GM19397 (cell line): ENCODE results near the gene CCDC158.
"Not testable (repeated sequence)": the region's sequence is repeated elsewhere in the genome, so short reads cannot be mapped to it uniquely, and the experiment has no call there.

Source experiments
- ATAC-seq: cut with Tn5 transposase; IDR thresholded peaks from one replicate; pipeline ENCODE4 v1.9.1; 2021; ENCODE audit warnings: mild to moderate bottlenecking, moderate library complexity; ENCODE audit not compliant: unreplicated experiment

The CCDC158 gene

DNA sequence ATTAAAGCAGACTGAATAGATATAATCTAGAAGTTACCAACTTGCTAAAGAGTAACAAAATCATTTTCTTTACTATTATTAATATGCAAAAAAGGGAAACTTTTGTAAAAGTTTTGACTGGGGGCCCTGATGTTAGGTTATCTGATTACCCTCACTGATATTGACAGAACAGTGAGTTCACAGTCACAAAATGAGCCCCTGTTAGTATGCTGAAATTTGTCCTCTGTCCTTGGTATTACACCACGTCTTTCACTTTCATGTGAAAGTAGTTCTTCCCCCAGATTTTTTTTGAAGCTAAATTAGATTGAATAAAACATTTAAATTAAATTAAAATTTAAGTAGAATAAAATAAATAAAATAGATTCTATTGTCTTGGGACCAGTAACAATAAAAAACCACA is 108.5 kb downstream of the CCDC158 start:
- ATAC-seq, result no peak

DNA sequence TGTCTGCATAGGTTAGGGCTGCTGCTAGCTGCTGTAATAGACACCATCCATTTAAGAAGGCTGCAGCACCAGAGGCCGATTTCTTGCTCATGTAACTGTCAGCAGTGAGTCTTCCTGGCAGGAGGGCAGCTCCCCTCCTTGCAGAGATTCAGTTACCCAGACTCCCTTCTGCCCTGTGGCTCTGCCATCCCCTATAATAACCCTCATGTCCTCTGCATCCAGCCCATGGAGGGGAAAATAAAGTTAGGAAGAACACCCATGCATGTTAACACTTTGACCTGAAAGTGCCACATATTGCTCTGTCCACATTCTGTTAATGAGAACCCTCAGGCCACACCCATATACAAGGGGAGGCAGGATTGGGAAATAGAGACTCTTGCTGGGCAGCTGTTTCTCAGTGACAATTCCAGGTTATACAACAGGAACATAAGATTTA is 109.0 kb downstream of the CCDC158 start:
- no peak for ATAC-seq

DNA sequence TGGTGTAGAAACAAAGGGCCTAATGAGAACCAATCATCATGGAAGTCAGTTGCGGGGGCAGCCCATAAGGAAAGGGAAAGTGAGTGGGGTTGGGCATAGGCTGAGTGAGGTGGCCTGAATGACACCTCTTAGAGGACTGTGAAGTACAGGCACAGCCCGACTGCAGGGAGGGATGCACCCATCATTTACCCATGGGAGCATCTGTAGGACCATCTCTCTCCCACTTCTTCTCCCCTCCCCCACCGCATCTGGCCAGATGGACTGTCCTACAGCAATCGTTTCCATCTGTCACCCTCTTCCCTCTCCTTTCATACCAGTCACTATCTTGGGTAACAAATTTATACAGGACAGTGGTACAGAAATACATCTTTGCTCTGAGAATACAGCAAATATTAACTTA is 110.3 kb downstream of the CCDC158 start:
- ATAC-seq, result no peak

DNA sequence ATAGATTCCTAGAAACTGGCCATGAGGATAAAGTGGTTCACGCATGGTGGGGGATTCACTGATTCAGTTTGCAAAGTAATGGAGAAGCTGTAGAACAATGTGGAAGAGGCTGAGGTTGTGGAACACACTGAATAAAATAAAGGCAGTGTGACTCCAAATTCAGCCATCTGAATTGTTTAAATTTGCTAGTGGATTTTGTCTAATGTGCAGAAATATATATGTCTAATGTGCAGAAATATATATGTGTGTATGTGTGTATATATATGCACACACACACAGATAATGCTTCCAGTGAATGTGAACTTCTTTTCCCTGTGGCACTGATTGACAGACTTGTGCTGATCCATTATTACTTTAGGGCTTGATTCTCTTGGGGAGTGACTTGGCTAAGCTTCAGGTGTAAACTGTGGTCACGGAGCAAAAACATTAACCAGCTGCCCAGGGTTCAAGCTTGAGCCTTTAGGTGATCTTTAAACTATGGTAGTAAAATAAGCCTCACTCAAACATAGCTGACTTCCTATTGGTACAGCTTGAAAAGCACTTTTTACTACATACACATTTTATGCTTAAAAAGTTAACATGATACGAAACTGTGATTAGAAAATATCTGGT is 110.9 kb downstream of the CCDC158 start:
- no peak for ATAC-seq

DNA sequence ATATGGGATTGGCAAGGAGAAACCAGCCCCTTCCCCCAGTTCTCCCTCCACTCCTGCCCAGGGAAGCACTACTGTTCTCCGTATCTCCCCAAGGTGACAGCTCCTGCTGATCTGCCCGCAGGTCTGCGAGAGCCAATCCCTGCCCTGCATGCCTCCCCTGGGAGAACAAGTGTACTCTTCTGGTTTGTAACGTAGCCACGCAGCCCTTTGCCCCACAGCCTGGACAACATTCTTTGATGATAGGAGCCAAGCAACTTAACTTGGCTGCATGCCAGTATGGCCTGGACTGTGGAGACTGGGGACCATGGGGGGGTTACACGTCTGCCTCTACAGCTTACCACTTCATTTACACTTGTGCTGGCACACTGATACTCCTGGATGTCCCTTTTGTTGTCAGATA is 112.4 kb downstream of the CCDC158 start:
- ATAC-seq, result no peak

DNA sequence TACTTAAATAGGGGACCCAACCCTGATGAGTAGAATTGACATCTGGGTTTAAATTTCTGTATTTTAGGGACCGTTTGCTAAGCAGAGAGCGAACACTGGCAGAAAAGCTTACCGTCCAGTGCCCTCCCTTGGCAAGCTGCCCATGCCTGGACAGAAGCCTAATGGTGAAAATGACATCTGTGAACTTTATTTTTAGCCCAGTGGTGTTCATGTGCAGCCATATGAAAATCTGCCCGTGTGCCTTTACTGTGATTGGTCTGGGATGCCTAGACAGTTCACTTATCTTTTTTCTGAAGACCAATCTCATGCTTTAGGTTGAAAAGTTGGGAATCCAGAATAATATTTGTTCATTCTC is 113.3 kb downstream of the CCDC158 start:
- ATAC-seq, result no peak

DNA sequence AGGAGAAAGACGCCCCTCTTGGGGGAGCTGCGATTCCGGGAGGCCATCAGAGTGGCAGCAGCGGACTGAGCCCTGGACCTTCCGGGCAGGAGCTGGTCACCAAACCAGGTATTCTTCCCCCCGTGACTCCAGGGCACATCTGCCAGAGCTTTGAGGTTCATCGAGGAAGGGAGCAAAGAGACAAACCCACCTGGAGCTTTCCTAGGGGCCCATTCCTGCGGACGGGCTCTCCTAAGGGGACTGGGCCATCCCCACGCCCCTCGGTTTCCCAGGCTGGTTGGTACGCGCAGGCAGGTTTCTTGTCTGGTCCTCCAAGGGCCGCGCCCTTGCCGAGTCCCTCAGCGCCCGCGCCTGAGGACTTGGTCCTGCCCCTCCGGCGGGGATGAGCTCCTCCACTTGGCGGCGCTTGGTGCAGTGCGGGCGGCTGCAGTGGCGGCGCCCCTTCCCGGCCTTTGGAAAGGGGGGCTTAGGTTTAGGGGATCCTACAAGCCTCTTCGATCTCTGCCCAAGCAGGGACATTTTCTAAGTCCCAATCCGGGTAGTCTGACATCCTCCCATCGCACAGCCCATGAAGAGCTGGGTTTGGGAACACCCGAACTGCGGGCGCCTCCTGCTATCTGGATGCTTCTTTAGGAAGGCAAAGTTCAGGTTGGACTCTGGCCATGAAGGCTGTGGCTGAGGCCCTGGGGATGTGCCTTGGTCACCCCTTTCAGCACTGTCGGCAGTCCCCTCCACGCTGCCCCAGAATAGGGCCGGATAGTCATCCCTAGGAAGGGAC is 113.9 kb downstream of the CCDC158 start:
- no peak for ATAC-seq

DNA sequence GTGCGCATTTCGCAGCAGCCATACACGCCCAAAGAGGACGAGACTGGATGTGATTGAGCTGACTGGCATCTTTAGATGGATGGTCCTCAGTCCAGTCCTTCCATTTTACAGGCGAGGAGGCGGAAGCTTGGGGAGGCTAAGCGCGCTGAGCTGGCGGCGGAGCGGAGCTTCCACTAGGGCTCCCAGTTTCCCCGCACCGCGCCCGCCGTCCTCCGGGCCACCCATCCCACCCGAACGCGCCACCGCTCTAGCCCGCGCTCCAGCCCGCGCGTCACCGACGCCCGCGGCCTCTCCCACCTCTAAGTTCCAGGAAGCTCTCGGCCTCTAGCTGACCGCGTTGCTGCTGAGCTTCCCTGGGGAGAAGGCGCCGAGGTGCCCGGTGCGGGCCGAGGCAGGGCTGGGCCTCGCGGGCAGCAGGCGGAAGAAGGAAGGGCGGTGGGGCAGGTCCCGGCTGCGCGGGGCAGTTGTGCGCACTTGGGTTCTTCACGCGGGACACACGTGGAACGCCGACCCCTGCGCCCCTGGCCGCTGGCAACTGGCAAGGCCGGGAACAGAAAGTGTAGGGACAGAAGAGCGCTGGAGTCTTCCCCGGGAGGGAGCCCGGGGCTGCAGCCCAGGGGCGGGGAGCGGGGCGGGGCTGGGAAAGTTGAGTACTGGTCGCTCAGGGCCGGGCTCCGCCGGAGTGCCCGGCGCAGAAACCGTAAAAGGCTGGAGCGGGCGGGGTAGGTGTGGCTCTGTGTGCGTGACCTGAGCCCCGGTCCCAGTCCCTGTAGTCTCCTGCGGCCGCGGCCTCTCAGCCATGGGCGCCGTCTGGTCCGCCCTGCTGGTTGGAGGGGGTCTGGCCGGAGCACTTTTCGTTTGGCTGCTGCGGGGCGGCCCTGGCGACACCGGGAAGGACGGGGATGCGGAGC is 114.7 kb downstream of the CCDC158 start, which contains the start of gene STBD1:
Gene STBD1, plus strand, starts transcription at position 763 of the 911 bp plus-strand sequence. Its CDS starts 37 bp downstream, at position 800.
- no peak for ATAC-seq

DNA sequence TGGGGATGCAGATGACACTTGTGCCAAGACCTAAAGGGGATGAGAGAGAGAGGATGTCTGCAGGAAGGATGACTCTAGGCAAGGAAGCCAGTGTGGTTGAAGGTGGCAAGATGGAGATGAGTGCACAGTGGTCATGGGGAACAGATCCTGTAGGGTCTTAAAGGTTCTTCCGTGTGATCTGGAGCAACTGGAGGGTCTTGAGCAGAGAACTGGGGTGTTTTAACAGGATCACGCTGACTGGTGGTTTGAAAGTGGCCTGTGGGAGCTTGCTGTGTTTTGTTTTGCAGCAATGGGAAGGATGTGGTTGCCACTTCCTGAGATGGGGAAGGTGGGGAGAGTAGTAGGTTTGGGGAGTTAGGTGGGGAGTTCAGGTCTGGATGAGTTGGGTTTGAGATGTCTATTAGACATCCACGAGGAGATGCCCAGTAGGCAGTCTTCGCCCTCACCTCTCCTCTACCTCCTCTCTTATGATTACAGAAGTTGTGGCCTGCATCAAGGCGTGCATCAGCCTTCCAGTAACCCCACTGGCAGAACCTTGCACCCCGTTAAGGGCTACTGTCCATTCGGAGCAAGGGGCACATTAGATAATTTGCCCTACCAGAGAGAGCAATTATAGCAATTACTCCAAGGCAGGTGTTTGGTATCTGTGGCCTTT is 115.8 kb downstream of the CCDC158 start:
- no peak for ATAC-seq

DNA sequence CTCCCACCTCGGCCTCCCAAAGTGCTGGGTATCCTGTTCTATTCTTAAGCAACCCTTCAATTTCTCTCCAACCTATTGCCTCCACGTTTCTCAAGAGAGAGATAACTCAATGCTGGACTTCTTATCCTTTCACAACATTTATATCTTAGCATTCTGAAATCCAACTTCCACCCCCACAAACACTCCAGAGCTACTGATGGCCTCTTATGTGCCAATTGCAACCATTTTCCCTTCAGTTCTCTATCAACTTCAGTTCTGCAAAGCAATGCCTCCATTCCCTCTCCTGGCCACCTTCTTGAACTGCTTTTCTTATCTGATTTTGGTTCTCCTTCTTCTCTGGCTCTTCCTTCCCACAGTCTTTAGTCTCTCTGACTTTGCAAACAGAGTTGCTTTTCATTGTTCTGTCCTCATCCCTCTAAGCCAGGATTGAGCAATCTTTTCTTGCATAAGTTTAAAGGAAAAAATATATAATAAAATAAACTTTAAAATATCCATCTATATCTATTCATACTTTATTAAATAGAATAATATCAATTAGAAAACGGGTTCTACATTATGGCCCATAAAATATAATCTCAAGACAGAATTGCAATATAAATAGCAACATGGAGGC is 118.0 kb downstream of the CCDC158 start:
- no peak for ATAC-seq

DNA sequence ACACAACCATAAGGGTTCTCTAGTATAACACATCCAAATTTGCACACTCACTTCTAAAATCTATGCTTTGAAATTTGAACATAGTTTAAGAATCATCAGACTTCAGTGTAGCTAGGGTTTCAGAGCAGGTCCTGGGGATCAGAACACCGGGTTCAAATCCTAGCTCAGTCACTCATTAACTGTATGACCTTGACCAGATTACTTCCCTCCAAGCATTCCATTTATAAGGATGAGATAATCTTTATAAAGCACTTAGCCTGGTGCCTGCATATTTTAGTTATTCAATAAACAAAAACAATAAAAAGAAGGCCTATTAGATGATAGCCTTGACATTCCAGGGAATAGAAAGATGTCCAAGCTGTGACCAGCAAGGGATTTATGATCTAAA is 119.2 kb downstream of the CCDC158 start:
- ATAC-seq, result no peak

DNA sequence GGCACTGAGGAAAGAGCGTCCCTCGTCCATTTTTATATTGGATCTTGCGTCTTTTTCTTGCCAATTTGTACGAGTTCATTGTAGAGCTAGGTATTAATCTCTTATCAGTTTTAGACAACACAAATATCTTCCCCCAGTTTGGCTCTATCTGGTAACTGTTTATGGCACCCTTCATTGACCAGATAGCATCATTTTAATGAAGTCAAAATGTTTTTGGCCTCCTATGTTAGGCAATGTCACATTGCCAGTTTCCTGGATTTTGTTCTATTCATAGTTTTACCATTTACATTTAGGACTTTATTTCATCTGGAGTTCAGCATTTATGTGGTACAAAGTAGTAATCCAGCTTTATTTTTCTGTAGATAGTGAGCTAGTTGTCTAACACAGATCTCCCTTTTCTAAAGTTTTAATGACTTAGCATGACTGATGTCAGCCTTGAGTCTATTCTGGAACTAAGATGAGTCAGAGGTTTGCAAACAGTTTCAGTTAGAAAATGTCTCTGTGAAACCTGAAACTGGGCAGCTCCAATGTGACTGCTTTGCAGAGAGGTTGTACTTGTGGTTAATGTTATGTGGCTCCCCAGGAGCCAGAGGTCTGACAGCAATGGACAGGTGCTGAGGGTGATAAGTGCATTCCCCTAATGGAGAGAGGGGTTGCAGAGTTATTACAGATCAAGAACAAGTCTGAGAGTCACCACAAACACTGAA is 119.7 kb downstream of the CCDC158 start:
- ATAC-seq, result peak; percentile 99

DNA sequence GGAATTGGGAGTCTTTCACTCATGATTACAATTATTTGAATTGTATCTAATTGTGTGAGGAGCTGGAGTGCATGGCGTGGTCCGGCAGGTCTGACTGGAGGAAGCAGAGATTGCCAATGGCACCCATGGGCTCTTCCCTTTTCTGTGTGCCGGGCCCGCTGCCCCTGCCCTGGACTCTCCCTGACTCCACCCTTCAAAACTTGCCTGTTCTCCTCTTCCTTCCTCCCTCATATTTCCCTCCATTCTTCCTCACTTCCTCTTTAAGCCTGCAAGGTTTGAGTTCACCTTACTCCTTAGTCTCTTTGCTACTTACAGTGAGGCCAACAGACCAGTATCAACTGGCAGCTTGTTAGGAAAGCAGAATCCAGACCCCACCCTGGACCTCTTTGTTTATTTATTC is 120.9 kb downstream of the CCDC158 start:
- ATAC-seq, result no peak

DNA sequence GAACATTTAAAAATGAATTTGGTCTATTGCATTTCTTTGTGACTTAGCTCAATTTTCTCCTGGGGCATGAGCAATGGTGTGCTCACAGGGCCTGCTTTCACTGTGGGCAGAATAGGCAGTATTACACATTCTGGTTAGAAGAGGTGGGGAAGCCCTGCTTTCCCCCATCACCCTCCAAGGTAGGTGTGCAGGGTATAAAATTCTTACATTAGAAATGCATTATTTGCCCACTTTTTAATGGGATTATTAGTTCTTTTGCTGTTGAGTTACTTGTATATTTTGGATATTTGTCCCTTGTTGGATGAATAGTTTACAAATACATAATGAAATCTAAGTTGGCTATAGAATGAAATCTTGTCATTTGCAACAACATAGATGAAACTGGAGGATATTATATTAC is 122.7 kb downstream of the CCDC158 start:
- no peak for ATAC-seq

DNA sequence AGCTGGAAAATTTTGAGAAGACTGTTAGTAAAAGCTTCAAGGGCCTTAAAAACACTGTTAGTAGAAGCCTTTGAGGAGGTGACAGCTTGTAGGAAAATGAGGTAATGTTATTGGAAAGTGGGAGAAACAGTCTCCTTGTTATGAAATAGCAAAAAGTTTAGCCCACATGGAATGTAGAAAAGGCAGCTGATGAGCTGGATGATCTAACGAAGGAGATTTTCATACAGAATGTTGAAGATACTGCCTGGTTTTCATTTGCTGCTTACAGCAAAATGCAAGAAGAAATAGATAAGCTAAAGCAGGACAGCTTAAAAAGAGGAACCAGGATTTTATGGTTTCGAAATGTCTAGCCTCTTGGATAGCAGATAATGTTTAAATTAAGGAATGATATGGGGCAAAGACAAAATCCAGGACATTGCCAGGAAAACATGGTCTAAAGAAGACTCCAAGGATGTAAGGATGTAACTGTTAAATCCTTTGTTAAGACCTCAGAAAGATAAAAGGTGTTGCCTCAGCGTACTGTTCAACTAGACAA is 124.6 kb downstream of the CCDC158 start:
- ATAC-seq, result no peak

DNA sequence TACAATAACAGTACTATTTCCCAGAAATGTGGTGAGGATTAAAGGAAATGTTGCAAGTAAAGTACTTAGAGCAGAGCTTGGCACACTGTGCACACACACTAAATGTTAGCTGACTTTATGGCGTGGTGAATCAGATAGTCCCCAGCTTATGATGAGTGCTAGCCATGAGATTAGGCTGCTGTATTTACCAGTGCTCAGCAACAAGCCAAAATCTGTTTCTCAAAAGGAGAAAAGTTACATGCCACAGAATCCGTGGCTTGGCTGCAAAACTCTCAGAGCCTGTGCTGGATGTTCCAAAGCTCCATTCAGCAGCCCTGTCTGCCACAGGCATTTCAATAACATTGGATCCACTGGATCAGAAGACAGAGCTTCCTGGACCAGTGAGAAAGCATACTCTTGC is 127.2 kb downstream of the CCDC158 start:
- ATAC-seq, result no peak

DNA sequence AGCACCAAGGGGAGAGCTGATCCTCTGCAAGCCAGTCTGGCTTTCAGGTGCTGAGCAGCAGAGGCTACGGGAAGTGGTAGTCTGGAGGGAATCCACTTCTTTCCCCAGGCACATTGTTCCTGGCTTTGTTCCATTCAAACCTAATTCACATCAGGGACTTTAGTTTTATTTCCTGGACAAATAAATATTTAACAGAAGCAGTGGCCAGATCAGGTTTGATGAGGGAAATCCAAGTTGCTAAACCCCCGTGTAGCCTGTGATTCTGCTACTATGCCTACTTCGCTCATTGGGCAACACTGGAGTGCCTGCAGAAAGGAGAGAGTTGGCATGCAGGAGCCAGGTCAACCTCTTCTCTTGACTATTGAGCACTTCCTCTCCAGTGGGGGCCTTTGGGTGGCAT is 128.2 kb downstream of the CCDC158 start:
- ATAC-seq, result no peak

DNA sequence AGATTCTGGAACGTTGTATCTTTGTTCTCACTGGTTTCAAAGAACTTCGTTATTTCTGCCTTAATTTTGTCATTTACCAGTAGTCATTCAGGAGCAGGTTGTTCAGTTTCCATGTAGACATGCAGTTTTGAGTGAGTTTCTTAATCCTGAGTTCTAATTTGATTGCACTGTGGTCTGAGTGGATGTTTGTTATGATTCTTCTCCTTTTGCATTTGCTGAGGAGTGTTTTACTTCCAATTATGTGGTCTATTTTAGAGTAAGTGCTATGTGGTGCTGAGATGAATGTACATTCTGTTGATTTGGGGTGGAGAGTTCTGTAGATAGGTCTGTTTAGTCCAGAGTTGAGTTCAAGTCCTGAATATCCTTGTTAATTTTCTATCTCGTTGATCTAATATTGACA is 133.1 kb downstream of the CCDC158 start:
- ATAC-seq, result not testable (repeated sequence)

DNA sequence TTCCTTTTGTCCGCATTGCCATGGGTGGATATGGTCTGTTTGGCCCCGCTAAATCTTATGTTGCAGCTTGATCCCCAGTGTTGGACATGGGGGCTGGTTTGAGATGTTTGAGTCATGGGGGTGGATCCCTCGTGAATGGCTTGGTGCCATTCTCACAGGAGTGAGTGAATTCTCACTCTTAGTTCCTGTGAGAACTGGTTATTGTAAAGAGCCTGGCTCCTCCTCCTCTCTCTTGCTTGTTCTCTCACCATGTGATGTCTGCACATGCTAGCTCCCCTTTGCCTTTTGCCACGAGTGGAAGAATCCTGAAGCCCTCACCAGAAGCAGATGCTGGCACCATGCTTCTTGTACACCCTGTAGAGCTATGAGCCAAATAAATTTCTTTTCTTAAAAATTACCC is 137.0 kb downstream of the CCDC158 start:
- ATAC-seq, result no peak
